Spleen (tissue), 7 donors: ENCODE results near the gene IL17D.

Experiments
- CTCF ChIP-seq, 11 experiments: fragments of 200-600 bp in 7 of 11; fragments of 450-650 bp in 4 of 11; sonication (generic) in 4 of 11; IDR thresholded peaks in 8 of 11; conservative IDR thresholded peaks in 3 of 11; 1 replicate in 7 of 11; 2 replicates in 4 of 11; pipeline versions ENCODE4 v1.4.0 to v1.8.0; 2016 to 2021; ENCODE audit warnings: antibody characterized with exemption in 11 of 11, inconsistent platforms in 4 of 11, mild to moderate bottlenecking in 1 of 11
- POLR2A ChIP-seq, 3 donors: fragments of 450-650 bp; IDR thresholded peaks; one replicate each; pipeline ENCODE4 v1.5.1; 2017; ENCODE audit warnings: antibody characterized with exemption in 3 of 3, mild to moderate bottlenecking in 1 of 3
- POLR2AphosphoS5 ChIP-seq, 3 donors: sonication (generic); formaldehyde crosslinking; IDR thresholded peaks; one replicate each; pipeline ENCODE4 v1.5.1; 2017; ENCODE audit warnings: antibody characterized with exemption in 3 of 3
- donor health status: DM: no; HTN: no; CAD: no; lungs with moderate emphysema.
- donor health status: DM: no; HTN: no; CAD: no.
- donor health status: DM: no; HTN: no; CAD: no.

- no peak for TF ChIP-seq POLR2A (IDR thresholded peaks at IDR 0.05)
- no peak for TF ChIP-seq CTCF (IDR thresholded peaks at IDR 0.05 in 8 of 11, conservative IDR thresholded peaks at IDR 0.05 in 3 of 11)
- no peak for TF ChIP-seq POLR2AphosphoS5 (IDR thresholded peaks at IDR 0.05)
These were observed 8.0 kb downstream of the IL17D start for GRCh38 chr13:20711301-20712044.
